ENCODE data around the gene DVL3.
"Not testable (repeated sequence)": the region's sequence is repeated elsewhere in the genome, so short reads cannot be mapped to it uniquely, and the experiment has no call there.

DVL3 gene

GRCh38 chr3:184145751-184146270 lies 9.4 kb upstream of the DVL3 start:
- Histone ChIP-seq H3K27me3 (ENCODE audit: insufficient read depth, low read length, poor library complexity) (no peaks in the 10 kb centered on the region), H3K36me3 (ENCODE audit: insufficient read depth, low read length) (peaks cover 52% of the 10 kb centered on the region), H3K79me2 (ENCODE audit: insufficient read depth, low read length) (no peaks in the 10 kb centered on the region), H3K9ac (ENCODE audit: low read depth, low read length) (no peak overlapping the region), H3K4me2 (ENCODE audit: insufficient read depth, low read length) (no peak overlapping the region), H4K20me1 (ENCODE audit: insufficient read depth, low read length) (peaks cover 7% of the 10 kb centered on the region), H2AFZ (ENCODE audit: low read depth, low read length) (no peak overlapping the region), H3K4me3 (ENCODE audit: low read depth in 1 of 2, low read length in 2 of 2) (no peak overlapping the region), H3K9me3 (ENCODE audit: insufficient read depth, low read length, severe bottlenecking) (no peaks in the 10 kb centered on the region), H3K4me1 (ENCODE audit: insufficient read depth, low read length) (no peaks in the 10 kb centered on the region), H3K27ac (ENCODE audit: low read length) (no peak overlapping the region)
- no peak for ATAC-seq (ENCODE audit: insufficient read depth, low read depth)
- no peak for DNase-seq
- TF ChIP-seq EZH2 (IDR thresholded peaks at IDR 0.05; ENCODE audit: borderline replicate concordance, low read depth, low read length, severe bottlenecking), result no peak
- TF ChIP-seq CTCF (IDR thresholded peaks at IDR 0.05; ENCODE audit: borderline replicate concordance, extremely low read depth, low read length, poor library complexity, severe bottlenecking), result no peak

GRCh38 chr3:184148076-184148475 lies 7.1 kb upstream of the DVL3 start:
- no peak overlapping the region for H3K27ac ChIP-seq (ENCODE audit: low read length)
- no peaks in the 10 kb centered on the region for H3K79me2 ChIP-seq (ENCODE audit: insufficient read depth, low read length)
- no peak overlapping the region for H3K4me2 ChIP-seq (ENCODE audit: insufficient read depth, low read length)
- no peak overlapping the region for H2AFZ ChIP-seq (ENCODE audit: low read depth, low read length)
- peaks cover 29% of the 10 kb centered on the region for H3K36me3 ChIP-seq (ENCODE audit: insufficient read depth, low read length)
- no peak overlapping the region for H3K9ac ChIP-seq (ENCODE audit: low read depth, low read length)
- no peaks in the 10 kb centered on the region for H3K4me1 ChIP-seq (ENCODE audit: insufficient read depth, low read length)
- no peak overlapping the region for H3K4me3 ChIP-seq (ENCODE audit: low read depth in 1 of 2, low read length in 2 of 2)
- TF ChIP-seq EZH2 (IDR thresholded peaks at IDR 0.05; ENCODE audit: borderline replicate concordance, low read depth, low read length, severe bottlenecking), result no peak
- no peak for TF ChIP-seq CTCF (IDR thresholded peaks at IDR 0.05; ENCODE audit: borderline replicate concordance, extremely low read depth, low read length, poor library complexity, severe bottlenecking)
- ATAC-seq (ENCODE audit: insufficient read depth, low read depth), result no peak
- no peak for DNase-seq
- H4K20me1 ChIP-seq (ENCODE audit: insufficient read depth, low read length), result no peaks in the 10 kb centered on the region; the same call in 1 of the 2 replicates
- H3K9me3 ChIP-seq (ENCODE audit: insufficient read depth, low read length, severe bottlenecking), result no peaks in the 10 kb centered on the region
- no peaks in the 10 kb centered on the region for H3K27me3 ChIP-seq (ENCODE audit: insufficient read depth, low read length, poor library complexity)

GRCh38 chr3:184149123-184149522 lies 6.1 kb upstream of the DVL3 start:
- ATAC-seq (ENCODE audit: insufficient read depth, low read depth) (no peak), DNase-seq (no peak)
- no peak overlapping the region for H3K4me2 ChIP-seq (ENCODE audit: insufficient read depth, low read length)
- no peak overlapping the region for H3K9ac ChIP-seq (ENCODE audit: low read depth, low read length)
- no peak overlapping the region for H3K27ac ChIP-seq (ENCODE audit: low read length)
- no peaks in the 10 kb centered on the region for H3K27me3 ChIP-seq (ENCODE audit: insufficient read depth, low read length, poor library complexity)
- TF ChIP-seq CTCF (IDR thresholded peaks at IDR 0.05; ENCODE audit: borderline replicate concordance, extremely low read depth, low read length, poor library complexity, severe bottlenecking) (no peak), EZH2 (IDR thresholded peaks at IDR 0.05; ENCODE audit: borderline replicate concordance, low read depth, low read length, severe bottlenecking) (no peak)
- no peaks in the 10 kb centered on the region; the same call in 1 of the 2 replicates for H4K20me1 ChIP-seq (ENCODE audit: insufficient read depth, low read length)
- H3K4me3 ChIP-seq (ENCODE audit: low read depth in 1 of 2, low read length in 2 of 2), result no peak overlapping the region
- peaks cover 19% of the 10 kb centered on the region for H3K36me3 ChIP-seq (ENCODE audit: insufficient read depth, low read length)
- H3K79me2 ChIP-seq (ENCODE audit: insufficient read depth, low read length), result 0 out of 2 replicates have a peak, but pooled peaks cover 1% of the 10 kb centered on the region
- H3K9me3 ChIP-seq (ENCODE audit: insufficient read depth, low read length, severe bottlenecking), result no peaks in the 10 kb centered on the region
- peaks cover 8% of the 10 kb centered on the region for H3K4me1 ChIP-seq (ENCODE audit: insufficient read depth, low read length)
- H2AFZ ChIP-seq (ENCODE audit: low read depth, low read length), result no peak overlapping the region

GRCh38 chr3:184149770-184150169 lies 5.4 kb upstream of the DVL3 start:
- not testable (repeated sequence) for H3K4me3 ChIP-seq (ENCODE audit: low read depth in 1 of 2, low read length in 2 of 2); H3K4me2 ChIP-seq (ENCODE audit: insufficient read depth, low read length); H3K27ac ChIP-seq (ENCODE audit: low read length); H3K9ac ChIP-seq (ENCODE audit: low read depth, low read length); ATAC-seq (ENCODE audit: insufficient read depth, low read depth); H4K20me1 ChIP-seq (ENCODE audit: insufficient read depth, low read length); H3K79me2 ChIP-seq (ENCODE audit: insufficient read depth, low read length); H2AFZ ChIP-seq (ENCODE audit: low read depth, low read length); H3K9me3 ChIP-seq (ENCODE audit: insufficient read depth, low read length, severe bottlenecking); H3K27me3 ChIP-seq (ENCODE audit: insufficient read depth, low read length, poor library complexity); DNase-seq
- Histone ChIP-seq H3K36me3 (ENCODE audit: insufficient read depth, low read length) (peaks cover 12% of the 10 kb centered on the region), H3K4me1 (ENCODE audit: insufficient read depth, low read length) (peaks cover 15% of the 10 kb centered on the region)
